Panc1 (cell line): ENCODE data around the gene SIX3.

ENCODE experiments used
- CTCF ChIP-seq: fragments of 450-650 bp; IDR thresholded peaks from 2 replicates; pipeline ENCODE4 v1.5.1; 2017; ENCODE audit warnings: mild to moderate bottlenecking
- POLR2AphosphoS5 ChIP-seq: IDR thresholded peaks from 2 replicates; pipeline ENCODE4 v1.6.1; 2012; ENCODE audit warnings: mild to moderate bottlenecking, low read depth, low read length, moderate library complexity
- REST ChIP-seq, 2 experiments: IDR thresholded peaks; 2 replicates each; pipeline ENCODE4 v1.6.1; 2011 to 2012; ENCODE audit warnings: low read depth in 2 of 2, control low read depth in 1 of 2, low read length in 1 of 2, mild to moderate bottlenecking in 1 of 2, moderate library complexity in 1 of 2; ENCODE audit not compliant: insufficient read depth in 1 of 2
- SIN3A ChIP-seq: IDR thresholded peaks from 2 replicates; pipeline ENCODE4 v1.6.1; 2012; ENCODE audit warnings: low read depth, mild to moderate bottlenecking, low read length, moderate library complexity, borderline replicate concordance; ENCODE audit not compliant: insufficient read depth

GRCh38 chr2:44904578-44904977, 36.9 kb upstream of the SIX3 start:
- TF ChIP-seq CTCF = no peak
- TF ChIP-seq REST (IDR thresholded peaks at IDR 0.05; ENCODE audit: insufficient read depth in 1 of 2, low read depth in 2 of 2, low read length in 1 of 2) = no peak
- TF ChIP-seq POLR2AphosphoS5 = no peak
- no peak for TF ChIP-seq SIN3A
